Myocyte (in vitro differentiated cells): Measurements from ENCODE around the gene CFAP221. TPM values are rescaled to one million over a fixed set of nuclear protein-coding genes. Genes with fewer than 3 reads are reported as not detected.

Experiments used
- DNase-seq: peaks from one replicate; pipeline ENCODE4 v3.0.0-alpha.2; 2012; ENCODE audit warnings: low read depth
- total RNA-seq: library from RNA; depleted of rRNA; stranded (reverse); fragments of >200 nt; gene quantifications from 2 replicates; pipeline ENCODE4 v1.2.3, GENCODE V29; 2014

CFAP221 gene
- total RNA-seq, 1 donor from 2014 or later: not detected

- DNase-seq: no peak
Observed at GRCh38 chr2:119536211-119536610, 8.0 kb upstream of the CFAP221 start.

GRCh38 chr2:119536707-119537106, 7.5 kb upstream of the CFAP221 start:
- no peak for DNase-seq

GRCh38 chr2:119537792-119538191, 6.5 kb upstream of the CFAP221 start:
- no peak for DNase-seq

GRCh38 chr2:119541476-119541875, 2.8 kb upstream of the CFAP221 start:
- no peak for DNase-seq

GRCh38 chr2:119544939-119545475, 758 bp downstream of the CFAP221 start:
- DNase-seq: no peak

GRCh38 chr2:119545754-119546446, 1.7 kb downstream of the CFAP221 start:
- no peak for DNase-seq

GRCh38 chr2:119546447-119546767, 2.2 kb downstream of the CFAP221 start:
- no peak for DNase-seq

GRCh38 chr2:119548516-119549120, 4.4 kb downstream of the CFAP221 start:
- no peak for DNase-seq

- peak; percentile 18 for DNase-seq
Observed at GRCh38 chr2:119549241-119549640, 5.0 kb downstream of the CFAP221 start.

GRCh38 chr2:119550346-119550745, 6.1 kb downstream of the CFAP221 start:
- no peak for DNase-seq

- no peak for DNase-seq
Observed at GRCh38 chr2:119550856-119551255, 6.6 kb downstream of the CFAP221 start.

- no peak for DNase-seq
Observed at GRCh38 chr2:119552902-119553301, 8.7 kb downstream of the CFAP221 start.

- no peak for DNase-seq
Observed at GRCh38 chr2:119553687-119554344, 9.6 kb downstream of the CFAP221 start.

GRCh38 chr2:119565481-119565880, 21.2 kb downstream of the CFAP221 start:
- no peak for DNase-seq

GRCh38 chr2:119567292-119567691, 23.0 kb downstream of the CFAP221 start:
- DNase-seq: no peak

- no peak for DNase-seq
Observed at GRCh38 chr2:119574108-119574815, 30.0 kb downstream of the CFAP221 start.

- peak; percentile 61 for DNase-seq
Observed at GRCh38 chr2:119574864-119575263, 30.6 kb downstream of the CFAP221 start.

- DNase-seq: no peak
Observed at GRCh38 chr2:119575439-119575838, 31.2 kb downstream of the CFAP221 start.

- no peak for DNase-seq
Observed at GRCh38 chr2:119579424-119580295, 35.4 kb downstream of the CFAP221 start.

- DNase-seq: no peak
Observed at GRCh38 chr2:119580550-119581072, 36.4 kb downstream of the CFAP221 start.

- no peak for DNase-seq
Observed at GRCh38 chr2:119583291-119583690, 39.0 kb downstream of the CFAP221 start.
